GM21717 (cell line): ENCODE results near the gene SF3B3.
"Not testable (repeated sequence)": the region's sequence is repeated elsewhere in the genome, so short reads cannot be mapped to it uniquely, and the experiment has no call there.

Experiments used
- ATAC-seq: cut with Tn5 transposase; IDR thresholded peaks from one replicate; pipeline ENCODE4 v1.9.1; 2021; ENCODE audit warnings: mild to moderate bottlenecking, moderate library complexity; ENCODE audit not compliant: unreplicated experiment

Gene SF3B3

GRCh38 chr16:70611785-70612303, 88.2 kb downstream of the SF3B3 start:
- no peak for ATAC-seq

- ATAC-seq = no peak
Observed at GRCh38 chr16:70612931-70613330, 89.3 kb downstream of the SF3B3 start.

GRCh38 chr16:70614208-70614951, 90.8 kb downstream of the SF3B3 start:
- ATAC-seq = no peak

GRCh38 chr16:70615945-70616344, 92.3 kb downstream of the SF3B3 start:
- no peak for ATAC-seq

- not testable (repeated sequence) for ATAC-seq
Observed at GRCh38 chr16:70621864-70622263, 98.2 kb downstream of the SF3B3 start.
